Left colon (tissue), 2 donors: ENCODE measurements around the gene PAFAH1B2. TPM values are rescaled to one million over a fixed set of nuclear protein-coding genes. Genes with fewer than 3 reads are reported as not detected.
"Not testable (repeated sequence)": the region's sequence is repeated elsewhere in the genome, so short reads cannot be mapped to it uniquely, and the experiment has no call there.

Experiments used
- ATAC-seq: fragments of 200-7000 bp; cut with Tn5 transposase; one replicate; pipeline ENCODE4 v1.9.1; 2020; ENCODE audit warnings: mild to moderate bottlenecking, moderate library complexity
- DNase-seq, 2 donors: peaks; one replicate each; pipeline ENCODE4 v3.0.0-alpha.2; 2020
- intact Hi-C, 2 donors: fragments of 100-400 bp; cut with DNase I in 1 of 2; cut with micrococcal nuclease in 1 of 2; formaldehyde crosslinking; loops; one replicate each; pipeline versions ENCODE4 v1.11.2 to v1.14.0; 2022; cut with DNase I, micrococcal nuclease
- total RNA-seq, 2 donors: library from RNA; stranded (reverse); fragmentation: NEBNext Ultra II Directional; extraction: Animal tissue kit (Norgen Biotek cat#: 25700); gene quantifications; one replicate each; pipeline ENCODE4 v1.2.1, GENCODE V29; 2021
- donor health status: DM: no; HTN: no; CAD: no.
- donor health status: DM: yes; HTN: yes; CAD: no.

PAFAH1B2 gene
- total RNA-seq, 2 donors from 2014 or later = 74.0 to 75.5 TPM

- DNase-seq (no peak), ATAC-seq (no peak)
These were observed 22.9 kb upstream of the PAFAH1B2 start for GRCh38 chr11:117121176-117121575.

GRCh38 chr11:117122556-117122955, 21.5 kb upstream of the PAFAH1B2 start:
- DNase-seq = no peak
- ATAC-seq = no peak
- intact Hi-C loops = no loop called here

More at GRCh38 chr11:117121176-117121575, 22.9 kb upstream of the PAFAH1B2 start:
- intact Hi-C loops = no loop called here

GRCh38 chr11:117126223-117126965, 17.7 kb upstream of the PAFAH1B2 start:
- DNase-seq (no peak), ATAC-seq (no peak)
- intact Hi-C loops = no loop called here

DNA sequence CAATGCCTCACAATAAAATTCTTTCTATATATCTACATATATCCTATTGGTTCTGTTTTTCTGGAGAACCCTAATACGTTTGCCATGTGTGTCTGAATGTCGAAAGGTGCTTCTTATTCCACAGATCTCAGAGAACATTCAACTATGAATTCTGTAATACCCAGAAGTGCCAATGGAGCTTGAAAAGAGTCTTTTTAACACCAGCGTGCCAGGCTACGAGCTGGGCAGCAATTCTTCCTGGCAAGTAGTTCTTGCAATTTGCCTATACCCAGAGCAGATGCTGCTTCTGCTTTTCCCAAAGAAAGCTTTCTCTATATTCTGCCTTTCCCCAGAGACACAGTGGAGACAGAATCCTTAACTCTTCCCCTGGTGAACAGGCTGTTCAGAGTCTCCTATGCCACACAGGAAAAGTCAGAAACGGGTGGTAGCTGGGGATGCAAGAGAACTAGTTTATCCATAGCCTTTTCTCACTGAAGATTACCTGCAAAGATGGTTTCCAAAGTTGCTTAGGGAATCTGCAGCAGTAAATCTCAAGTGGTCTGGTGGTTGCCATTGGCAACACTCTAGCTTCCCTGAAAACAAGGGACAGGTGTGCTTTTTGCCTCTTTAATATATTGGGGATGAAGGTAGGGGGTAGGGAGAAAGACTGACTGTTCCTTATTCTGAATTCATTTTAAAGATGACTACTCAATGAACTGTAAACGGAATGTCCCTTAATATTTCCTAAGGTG, 16.8 kb upstream of the PAFAH1B2 start:
- no peak for ATAC-seq
- intact Hi-C loops = no loop called here

GRCh38 chr11:117128289-117128688, 15.8 kb upstream of the PAFAH1B2 start:
- no peak for ATAC-seq
- intact Hi-C loops = no loop called here
- DNase-seq = no peak

More for the DNA sequence above, 16.8 kb upstream of the PAFAH1B2 start:
- DNase-seq = no peak

- intact Hi-C loops = loop anchor here in 1 of 2 donors (5.0 kb wide), 1 partner anchor 77 kb away; no protein-coding TSS in a partner anchor
- not testable (repeated sequence) for ATAC-seq, DNase-seq
These were observed 13.7 kb upstream of the PAFAH1B2 start for GRCh38 chr11:117130396-117130795.

- DNase-seq (no peak), ATAC-seq (no peak)
- intact Hi-C loops = loop anchor here in 1 of 2 donors (5.0 kb wide), 1 partner anchor 76 kb away; no protein-coding TSS in a partner anchor
These were observed 13.2 kb upstream of the PAFAH1B2 start for GRCh38 chr11:117130879-117131278.

- ATAC-seq (no peak), DNase-seq (no peak)
- intact Hi-C loops = loop anchor here in 1 of 2 donors (5.0 kb wide), 1 partner anchor 73 kb away; no protein-coding TSS in a partner anchor
These were observed 9.7 kb upstream of the PAFAH1B2 start for GRCh38 chr11:117134431-117134830.

DNA sequence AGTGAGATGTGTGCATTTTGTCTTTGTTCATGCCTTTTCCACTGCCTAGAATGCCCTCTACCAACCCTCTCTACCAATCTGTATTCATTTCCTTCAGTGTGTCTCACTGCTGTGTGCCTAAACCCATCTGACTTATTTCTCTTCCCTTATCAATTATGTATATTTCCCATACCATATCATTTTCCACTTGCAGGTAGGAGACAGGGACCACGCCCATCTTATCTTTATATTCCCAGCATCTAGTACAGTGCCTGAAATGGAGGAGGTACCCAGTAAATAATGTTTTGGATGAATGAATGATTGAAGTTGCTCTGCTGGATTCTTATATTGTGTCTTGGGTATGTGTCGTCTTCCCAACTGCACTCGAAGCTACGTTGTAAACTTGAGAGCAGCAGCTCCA, 9.1 kb upstream of the PAFAH1B2 start:
- ATAC-seq = not testable (repeated sequence)

DNA sequence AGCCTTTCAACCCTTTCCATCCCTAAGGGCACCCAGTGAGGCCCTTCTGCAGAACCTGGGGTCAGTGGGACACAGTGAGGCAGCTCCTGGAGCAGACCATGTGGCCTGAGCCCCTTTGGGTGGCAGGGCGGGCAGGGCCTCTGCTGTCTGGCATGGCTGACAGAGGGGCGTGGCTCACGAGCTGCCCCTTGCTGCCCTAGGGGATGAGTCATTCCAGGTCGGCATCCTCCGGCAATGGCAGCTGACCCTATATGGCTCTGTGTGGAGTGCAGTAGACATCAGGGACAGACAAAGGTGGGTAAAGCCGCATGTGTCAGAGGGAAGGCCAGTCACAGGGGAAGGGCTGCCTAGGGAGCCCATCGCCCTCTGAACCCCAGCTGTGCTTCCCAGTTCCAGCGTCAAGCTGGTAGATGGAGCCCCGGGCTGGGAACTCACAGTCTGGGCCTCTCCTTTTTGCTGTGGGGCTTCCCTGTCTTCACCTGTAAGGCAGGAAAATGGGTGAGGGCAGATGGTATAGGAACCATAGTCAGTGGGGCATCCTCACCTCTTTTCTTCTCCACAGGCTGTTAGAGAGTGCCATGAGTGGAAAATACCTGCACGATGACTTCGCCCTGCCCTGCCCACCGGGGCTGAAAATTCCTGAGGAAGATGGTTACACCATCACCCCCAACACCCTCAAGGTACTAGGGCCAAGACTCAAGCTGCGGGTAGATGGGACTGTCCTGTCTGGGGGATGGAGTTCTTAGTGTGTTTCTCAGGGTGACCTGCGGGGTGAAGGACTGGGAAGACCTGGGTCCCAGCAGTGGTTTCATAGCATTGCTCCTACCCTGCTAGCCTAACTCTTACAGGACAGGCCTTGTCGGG, 6.6 kb upstream of the PAFAH1B2 start:
- ATAC-seq = peak; percentile 55
- DNase-seq, intact Hi-C loops: not testable (repeated sequence)

More for the DNA sequence above, 9.1 kb upstream of the PAFAH1B2 start:
- DNase-seq = not testable (repeated sequence)
- intact Hi-C loops = loop anchor here in 1 of 2 donors (5.0 kb wide), 1 partner anchor 72 kb away; no protein-coding TSS in a partner anchor

GRCh38 chr11:117143390-117143789, 697 bp upstream of the PAFAH1B2 start:
- DNase-seq (peak; percentile 72), ATAC-seq (peak; percentile 56)
- intact Hi-C loops = no loop called here

DNA sequence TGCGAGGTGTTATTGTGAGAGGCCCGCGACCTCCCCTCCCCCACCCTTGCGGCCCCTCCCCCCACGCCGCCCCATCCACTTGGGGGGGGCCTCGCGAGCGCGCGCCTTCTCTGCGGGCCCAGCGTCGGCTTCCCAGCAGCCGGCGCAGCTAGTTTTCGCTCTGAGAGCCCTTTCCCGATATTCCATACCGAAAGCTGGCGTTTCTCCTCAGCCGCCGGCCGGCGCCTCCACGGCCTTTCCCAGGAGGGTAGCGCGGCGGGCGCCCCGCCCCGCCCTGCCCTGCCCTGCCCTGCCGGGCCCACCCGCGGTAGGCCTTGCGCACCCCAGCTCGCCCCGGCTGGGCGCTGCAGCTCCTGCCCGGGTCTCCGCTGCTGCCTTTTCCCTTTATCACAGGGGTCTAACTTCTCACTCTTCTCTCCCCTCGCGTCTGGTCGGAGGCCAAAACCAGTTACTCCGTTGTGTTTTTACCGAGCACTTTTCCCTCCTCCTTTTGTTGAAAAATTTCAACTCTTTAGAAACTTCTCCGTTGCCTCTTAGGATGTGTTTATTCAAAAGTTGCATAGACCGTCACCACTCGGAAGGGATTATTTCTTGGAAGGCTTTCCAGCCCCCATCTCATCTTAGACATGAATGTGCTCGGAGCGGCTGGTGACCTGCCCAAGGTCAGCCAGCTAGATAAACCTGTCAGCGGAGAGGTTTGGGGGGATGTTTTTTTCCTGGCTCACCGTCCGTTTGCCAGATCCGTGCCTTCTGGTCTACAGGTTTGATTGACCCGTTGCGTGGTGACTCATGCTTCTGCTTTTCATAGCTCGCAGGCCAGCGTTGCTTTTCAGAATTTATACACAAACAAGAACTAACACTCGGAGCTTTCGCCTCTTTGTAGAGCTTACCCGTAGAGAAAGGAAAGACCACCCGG, 648 bp downstream of the PAFAH1B2 start:
- DNase-seq (peak; percentile 56 to 70), ATAC-seq (peak; percentile 79)
- intact Hi-C loops = no loop called here

- DNase-seq (peak; percentile 26 to 31), ATAC-seq (no peak)
- intact Hi-C loops = no loop called here
These were observed 1.3 kb downstream of the PAFAH1B2 start for GRCh38 chr11:117145393-117145761.

- intact Hi-C loops = no loop called here
- ATAC-seq (no peak), DNase-seq (no peak)
These were observed 2.4 kb downstream of the PAFAH1B2 start for GRCh38 chr11:117146521-117146920.

DNA sequence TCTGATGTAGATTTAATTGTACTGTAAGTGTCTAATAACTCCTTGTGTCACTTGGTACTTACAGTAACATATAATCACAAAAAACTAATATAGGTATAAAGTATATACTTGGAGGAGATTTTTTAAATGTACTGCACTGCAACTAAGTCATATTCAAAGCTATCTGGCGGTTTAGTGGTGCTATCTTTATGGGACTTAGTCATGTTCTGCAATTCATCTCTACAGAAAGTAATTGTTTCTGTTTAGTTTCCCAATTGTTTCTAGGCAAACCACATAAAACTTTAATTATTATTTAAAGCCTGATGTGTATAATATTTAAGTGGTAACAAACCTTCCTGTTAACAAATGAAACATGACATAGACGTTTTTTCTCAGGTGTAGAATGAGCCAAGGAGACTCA, 8.0 kb downstream of the PAFAH1B2 start:
- intact Hi-C loops = no loop called here
- DNase-seq (no peak), ATAC-seq (no peak)

GRCh38 chr11:117154468-117154867, 10.4 kb downstream of the PAFAH1B2 start:
- DNase-seq (no peak), ATAC-seq (no peak)
- intact Hi-C loops = no loop called here

GRCh38 chr11:117157507-117157906, 13.4 kb downstream of the PAFAH1B2 start:
- intact Hi-C loops = no loop called here
- no peak for ATAC-seq
- no peak for DNase-seq

- no peak for ATAC-seq
- intact Hi-C loops = no loop called here
- DNase-seq = no peak
These were observed 15.8 kb downstream of the PAFAH1B2 start for GRCh38 chr11:117159892-117160291.
